HG03175 (cell line): ENCODE data around the gene RAD51B.

ENCODE experiments used
- ATAC-seq: cut with Tn5 transposase; IDR thresholded peaks from one replicate; pipeline ENCODE4 v1.9.1; 2021; ENCODE audit warnings: mild to moderate bottlenecking, moderate library complexity; ENCODE audit not compliant: unreplicated experiment

The RAD51B gene

GRCh38 chr14:68552075-68552474 lies 732.5 kb downstream of the RAD51B start:
- no peak for ATAC-seq

GRCh38 chr14:68552602-68553001 lies 733.0 kb downstream of the RAD51B start:
- ATAC-seq, result no peak

- ATAC-seq, result no peak
Measured at GRCh38 chr14:68553311-68553710, 733.7 kb downstream of the RAD51B start.

GRCh38 chr14:68554231-68554630 lies 734.7 kb downstream of the RAD51B start:
- ATAC-seq, result no peak

GRCh38 chr14:68556253-68556652 lies 736.7 kb downstream of the RAD51B start:
- no peak for ATAC-seq

GRCh38 chr14:68557648-68558047 lies 738.1 kb downstream of the RAD51B start:
- ATAC-seq, result no peak

- no peak for ATAC-seq
Measured at GRCh38 chr14:68558096-68558495, 738.5 kb downstream of the RAD51B start.

GRCh38 chr14:68559949-68560348 lies 740.4 kb downstream of the RAD51B start:
- ATAC-seq, result no peak

GRCh38 chr14:68561531-68562007 lies 742.0 kb downstream of the RAD51B start:
- no peak for ATAC-seq

- ATAC-seq, result no peak
Measured at GRCh38 chr14:68562911-68563250, 743.3 kb downstream of the RAD51B start.

GRCh38 chr14:68563251-68564131 lies 743.9 kb downstream of the RAD51B start:
- no peak for ATAC-seq

- no peak for ATAC-seq
Measured at GRCh38 chr14:68564191-68564825, 744.7 kb downstream of the RAD51B start.

GRCh38 chr14:68564826-68565759 lies 745.5 kb downstream of the RAD51B start:
- ATAC-seq, result no peak

GRCh38 chr14:68566075-68566474 lies 746.5 kb downstream of the RAD51B start:
- ATAC-seq, result no peak

- ATAC-seq, result no peak
Measured at GRCh38 chr14:68568907-68569897, 749.6 kb downstream of the RAD51B start.

- ATAC-seq, result no peak
Measured at GRCh38 chr14:68569970-68570409, 750.4 kb downstream of the RAD51B start.

- ATAC-seq, result no peak
Measured at GRCh38 chr14:68571114-68571591, 751.6 kb downstream of the RAD51B start.

GRCh38 chr14:68571928-68572525 lies 752.4 kb downstream of the RAD51B start:
- no peak for ATAC-seq

- no peak for ATAC-seq
Measured at GRCh38 chr14:68573126-68573525, 753.5 kb downstream of the RAD51B start.
